ENCODE measurements around the gene PLEKHA3. TPM values are rescaled to one million over a fixed set of nuclear protein-coding genes. Genes with fewer than 3 reads are reported as not detected.

PLEKHA3 gene
- total RNA-seq, 1 experiment from 2014 or later, result 25.9 TPM

- Mint-ChIP-seq H3K4me1 (no peaks in the 10 kb centered on the region), H3K4me3 (no peak overlapping the region), H3K27ac (no peak overlapping the region), H3K27me3 (ENCODE audit: low read depth) (no peaks in the 10 kb centered on the region), H3K9me3 (no peaks in the 10 kb centered on the region), H3K36me3 (ENCODE audit: insufficient read depth in 1 of 3, low read depth in 3 of 3) (peaks cover 12 to 57% (median 32%) of the 10 kb centered on the region in 3 experiments; a peak in 6 of 7 replicates)
- H3K18ac ChIP-seq (ENCODE audit: insufficient read length, low read depth, low read length), result no peak overlapping the region
- no CpG with 5 or more reads among the region's 3 CpGs for WGBS (ENCODE audit: extremely low coverage, insufficient read length, low lambda C conversion rate)
- H3T11ph ChIP-seq (ENCODE audit: low read length), result no peak overlapping the region
- H3K23me2 ChIP-seq (ENCODE audit: insufficient read length, low read depth, low read length, poor library complexity, severe bottlenecking), result no peaks in the 10 kb centered on the region
- no peak overlapping the region for H4K91ac ChIP-seq (ENCODE audit: insufficient read length, low read depth, low read length)
- H4K20me1 ChIP-seq (ENCODE audit: control insufficient read depth, insufficient read depth, insufficient read length), result no peaks in the 10 kb centered on the region
- no peaks in the 10 kb centered on the region for H3K9me3 ChIP-seq (ENCODE audit: control insufficient read depth, low read depth, low read length)
- H2BK120ac ChIP-seq (ENCODE audit: low read depth, low read length, poor library complexity, severe bottlenecking), result no peak overlapping the region
- no peaks in the 10 kb centered on the region for H3K4me1 ChIP-seq (ENCODE audit: insufficient read depth, low read length)
- no peak overlapping the region for H2BK20ac ChIP-seq (ENCODE audit: low read depth, low read length, poor library complexity, severe bottlenecking)
- H2BK5ac ChIP-seq (ENCODE audit: insufficient read length, low read length), result no peak overlapping the region
- no peak overlapping the region for H2AK5ac ChIP-seq (ENCODE audit: insufficient read length, low read length)
- TF ChIP-seq CTCF (conservative IDR thresholded peaks at IDR 0.05), result no peak
- H4K8ac ChIP-seq (replicated peaks; ENCODE audit: insufficient read length, low read depth, low read length), result no peak overlapping the region
- H4K5ac ChIP-seq (ENCODE audit: insufficient read length, low read depth, low read length), result no peak overlapping the region
- H3K79me1 ChIP-seq (ENCODE audit: insufficient read depth, low read depth, low read length, poor library complexity, severe bottlenecking), result no peaks in the 10 kb centered on the region
- H3K9ac ChIP-seq (ENCODE audit: extremely low read depth, insufficient read length, low read length), result no peak overlapping the region
- H3K27me3 ChIP-seq (ENCODE audit: insufficient read depth, low read length), result no peaks in the 10 kb centered on the region
- no peak overlapping the region for H3K56ac ChIP-seq (ENCODE audit: insufficient read length, low read depth, low read length)
- H3K79me2 ChIP-seq (ENCODE audit: insufficient read depth, low read length), result no peaks in the 10 kb centered on the region
- H3K23ac ChIP-seq (ENCODE audit: insufficient read length, low read depth, low read length), result no peak overlapping the region
- H2BK15ac ChIP-seq (ENCODE audit: low read depth, low read length), result no peak overlapping the region
- no peak overlapping the region for H2AFZ ChIP-seq (ENCODE audit: low read length)
- no peak overlapping the region for H3K4ac ChIP-seq (ENCODE audit: low read depth, low read length)
- no peak overlapping the region for H2BK12ac ChIP-seq (ENCODE audit: insufficient read length, low read depth, low read length)
- no peak overlapping the region for H3K14ac ChIP-seq (ENCODE audit: insufficient read depth, low read length)
- no peak for DNase-seq
- no peak overlapping the region for H3K4me2 ChIP-seq (ENCODE audit: insufficient read depth, insufficient read length, low read length)
- H3K27ac ChIP-seq (ENCODE audit: insufficient read length, low read depth, low read length), result no peak overlapping the region
Measured at GRCh38 chr2:178499640-178500039, 19.4 kb downstream of the PLEKHA3 start.

Measured in H9 (cell line).